NT2/D1 (cell line): Measurements from ENCODE around the gene ARHGAP12.

ENCODE experiments used
- SUZ12 ChIP-seq: IDR thresholded peaks from 2 replicates; pipeline ENCODE4 v1.6.1; 2011; ENCODE audit not compliant: insufficient read length, insufficient read depth; ENCODE audit errors: extremely low read depth
- YY1 ChIP-seq: IDR thresholded peaks from 2 replicates; pipeline ENCODE4 v1.6.1; 2011; ENCODE audit not compliant: insufficient read length, insufficient read depth
- ZNF274 ChIP-seq: IDR thresholded peaks from 2 replicates; pipeline ENCODE4 v1.6.1; 2011; ENCODE audit warnings: mild to moderate bottlenecking, low read depth, low read length

- TF ChIP-seq SUZ12 (no peak), YY1 (no peak), ZNF274 (no peak)
Observed at GRCh38 chr10:31959461-31960173, 31.0 kb upstream of the ARHGAP12 start.
